CD4-positive, alpha-beta T cell (primary cell): Measurements from ENCODE around the gene LRPAP1. TPM values are rescaled to one million over a fixed set of nuclear protein-coding genes. Genes with fewer than 3 reads are reported as not detected.

ENCODE experiments used
- ATAC-seq: fragments of 200-7000 bp; cut with Tn5 transposase; one replicate; pipeline ENCODE4 v1.10.0; 2022; ENCODE audit warnings: mild to moderate bottlenecking; ENCODE audit not compliant: poor library complexity
- CTCF ChIA-PET: fragments of 350-600 bp; sonication (Branson Sonifier 250); formaldehyde crosslinking; loops from one replicate; lab custom pipeline; 2021; ENCODE audit warnings: antibody characterized with exemption, inconsistent platforms; lab: Charles Lee
- POLR2A ChIA-PET: fragments of 350-600 bp; sonication (Branson Sonifier 250); formaldehyde crosslinking; loops from one replicate; lab custom pipeline; 2021; ENCODE audit warnings: antibody characterized with exemption, inconsistent platforms; lab: Charles Lee
- DNase-seq, 14 experiments: peaks; one replicate each; pipeline ENCODE4 v3.0.0-alpha.2; 2013 to 2020; ENCODE audit warnings: mixed read lengths in 2 of 14
- H3K27ac ChIP-seq, 2 donors: one replicate each; pipeline versions ENCODE4 v1.5.1 to v1.7.0; 2013; ENCODE audit warnings: low read length in 2 of 2, low read depth in 1 of 2, mild to moderate bottlenecking in 1 of 2
- H3K27me3 ChIP-seq, 2 experiments: 1 replicate in 1 of 2; 2 replicates in 1 of 2; pipeline versions ENCODE4 v1.6.1 to v1.7.0; 2013; ENCODE audit warnings: low read length in 2 of 2, control low read depth in 1 of 2, mild to moderate bottlenecking in 1 of 2, moderate library complexity in 1 of 2; ENCODE audit not compliant: insufficient read depth in 2 of 2, control insufficient read depth in 1 of 2
- H3K36me3 ChIP-seq: one replicate; pipeline ENCODE4 v1.6.1; 2013; ENCODE audit warnings: low read length, control low read depth; ENCODE audit not compliant: insufficient read depth
- H3K4me1 ChIP-seq: one replicate; pipeline ENCODE4 v1.6.1; 2013; ENCODE audit warnings: low read length, control low read depth; ENCODE audit not compliant: insufficient read depth
- H3K4me3 ChIP-seq: one replicate; pipeline ENCODE4 v1.5.1; 2013; ENCODE audit warnings: mild to moderate bottlenecking, low read length, moderate library complexity
- H3K9me3 ChIP-seq, 2 experiments: 1 replicate in 1 of 2; 2 replicates in 1 of 2; pipeline versions ENCODE4 v1.6.1 to v1.7.0; 2013; ENCODE audit warnings: low read length in 2 of 2, mild to moderate bottlenecking in 2 of 2, control low read depth in 1 of 2, moderate library complexity in 1 of 2; ENCODE audit not compliant: control insufficient read depth in 1 of 2, insufficient read depth in 1 of 2
- H3K27ac Mint-ChIP-seq: one replicate; pipeline ENCODE4 v1.8.0; 2020; ENCODE audit warnings: mixed read lengths
- H3K27me3 Mint-ChIP-seq: one replicate; pipeline ENCODE4 v1.8.0; 2021; ENCODE audit warnings: mixed read lengths
- H3K36me3 Mint-ChIP-seq: one replicate; pipeline ENCODE4 v1.8.0; 2021; ENCODE audit warnings: low read depth, mixed read lengths
- H3K4me1 Mint-ChIP-seq: one replicate; pipeline ENCODE4 v1.8.0; 2021; ENCODE audit warnings: low read depth, mixed read lengths
- H3K4me3 Mint-ChIP-seq: one replicate; pipeline ENCODE4 v1.8.0; 2020; ENCODE audit warnings: mild to moderate bottlenecking, mixed read lengths
- H3K9me3 Mint-ChIP-seq: one replicate; pipeline ENCODE4 v1.8.0; 2020; ENCODE audit warnings: mixed read lengths
- CTCF ChIP-seq: fragments of 200-600 bp; IDR thresholded peaks from one replicate; pipeline ENCODE4 v1.8.0; 2022; ENCODE audit warnings: antibody characterized with exemption, mild to moderate bottlenecking
- intact Hi-C, 2 experiments: fragments of 100-400 bp; cut with DNase I in 1 of 2; cut with micrococcal nuclease in 1 of 2; formaldehyde crosslinking; loops; one replicate each; pipeline versions ENCODE4 v1.15.1 to v1.9.0; 2023 to 2025; cut with DNase I, micrococcal nuclease
- total RNA-seq, 174 experiments: library from RNA in 2 of 174; stranded (reverse) in 2 of 174; gene quantifications; one replicate each; pipeline ENCODE4 v1.2.3 and lab custom pipeline; 2021 to 2026

The LRPAP1 gene
- total RNA-seq, 2 experiments from 2014 or later, result 84.2 to 88.0 TPM

- Mint-ChIP-seq H3K27me3 (no peaks in the 10 kb centered on the region), H3K4me1 (no peaks in the 10 kb centered on the region), H3K36me3 (no peaks in the 10 kb centered on the region), H3K4me3 (no peak overlapping the region), H3K27ac (no peak overlapping the region), H3K9me3 (no peaks in the 10 kb centered on the region)
- H3K4me1 ChIP-seq, result no peaks in the 10 kb centered on the region
- H3K36me3 ChIP-seq, result no peaks in the 10 kb centered on the region
- POLR2A ChIA-PET, result no interaction called here
- peaks cover 0 to 6% of the 10 kb centered on the region in 2 experiments for H3K27me3 ChIP-seq
- ATAC-seq (no peak), DNase-seq (no peak)
- TF ChIP-seq CTCF, result no peak
- peaks cover 0 to 5% of the 10 kb centered on the region in 2 experiments for H3K9me3 ChIP-seq
- no peak overlapping the region for H3K4me3 ChIP-seq
- intact Hi-C loops, result no loop called here
- no peak overlapping the region for H3K27ac ChIP-seq
- CTCF ChIA-PET, result interaction anchor here (1.3 kb wide), 1 partner anchor 9 kb away, joined by 3 read pairs; no protein-coding TSS in a partner anchor
These were observed 60.3 kb downstream of the LRPAP1 start for GRCh38 chr4:3471886-3472285.

- Histone ChIP-seq H3K27ac (no peak overlapping the region), H3K36me3 (no peaks in the 10 kb centered on the region), H3K27me3 (peaks cover 0 to 6% of the 10 kb centered on the region in 2 experiments), H3K9me3 (peaks cover 0 to 5% of the 10 kb centered on the region in 2 experiments), H3K4me3 (no peak overlapping the region), H3K4me1 (no peaks in the 10 kb centered on the region)
- Mint-ChIP-seq H3K27me3 (no peaks in the 10 kb centered on the region), H3K4me3 (no peak overlapping the region), H3K27ac (no peak overlapping the region), H3K36me3 (no peaks in the 10 kb centered on the region), H3K4me1 (no peaks in the 10 kb centered on the region), H3K9me3 (no peaks in the 10 kb centered on the region)
- TF ChIP-seq CTCF, result no peak
- ChIA-PET POLR2A (no interaction called here), CTCF (interaction anchor here (1.3 kb wide), 1 partner anchor 9 kb away, joined by 3 read pairs; no protein-coding TSS in a partner anchor)
- intact Hi-C loops, result no loop called here
- ATAC-seq (no peak), DNase-seq (no peak)
These were observed 61.0 kb downstream of the LRPAP1 start for GRCh38 chr4:3471098-3471760.

GRCh38 chr4:3470244-3471097 lies 61.8 kb downstream of the LRPAP1 start:
- Mint-ChIP-seq H3K27me3 (peaks cover 2% of the 10 kb centered on the region), H3K4me3 (no peak overlapping the region)
- POLR2A ChIA-PET, result no interaction called here

More at GRCh38 chr4:3470244-3471097, 61.8 kb downstream of the LRPAP1 start:
- peaks cover 0 to 5% of the 10 kb centered on the region in 2 experiments for H3K9me3 ChIP-seq
- Mint-ChIP-seq H3K4me1 (no peaks in the 10 kb centered on the region), H3K27ac (no peak overlapping the region), H3K36me3 (no peaks in the 10 kb centered on the region), H3K9me3 (no peaks in the 10 kb centered on the region)
- TF ChIP-seq CTCF, result no peak
- H3K27me3 ChIP-seq, result peaks cover 0 to 6% of the 10 kb centered on the region in 2 experiments
- intact Hi-C loops, result no loop called here
- no peaks in the 10 kb centered on the region for H3K4me1 ChIP-seq
- no peak for ATAC-seq
- no peaks in the 10 kb centered on the region for H3K36me3 ChIP-seq
- CTCF ChIA-PET, result interaction anchor here (1.3 kb wide), 1 partner anchor 10 kb away, joined by 3 read pairs; no protein-coding TSS in a partner anchor
- H3K27ac ChIP-seq, result no peak overlapping the region
- H3K4me3 ChIP-seq, result no peak overlapping the region
- no peak for DNase-seq
